Measurements from ENCODE around the gene TMEM41B. TPM values are rescaled to one million over a fixed set of nuclear protein-coding genes. Genes with fewer than 3 reads are reported as not detected.
"Not testable (repeated sequence)": the region's sequence is repeated elsewhere in the genome, so short reads cannot be mapped to it uniquely, and the experiment has no call there.

The TMEM41B gene
- total and polyA plus RNA-seq, 7 donors, result 5.7 to 62.6 (median 14.3) TPM

- DNase-seq, result no peak
- no peaks in the 10 kb centered on the region for H3K36me3 ChIP-seq (ENCODE audit: insufficient read depth in 1 of 2, low read depth in 1 of 2)
- no peak overlapping the region for H3K4me3 ChIP-seq
- peaks cover 18% of the 10 kb centered on the region for H3K4me1 ChIP-seq
- no peaks in the 10 kb centered on the region for H3K27me3 ChIP-seq (ENCODE audit: insufficient read depth in 3 of 3, low read length in 2 of 3)
- intact Hi-C loops (cut with DNase I), result loop anchor here in 1 of 2 donors (5.0 kb wide), 2 partner anchors 43 to 88 kb away; no protein-coding TSS in a partner anchor
- WGBS, 3 donors, result 46 to 73% (median 54%) methylated on average over 4 of the region's 4 CpGs
- ATAC-seq, result no peak
- H3K9me3 ChIP-seq, result no peaks in the 10 kb centered on the region
- H3K27ac ChIP-seq, result no peak overlapping the region
- peak; percentile 7 for TF ChIP-seq CTCF (IDR thresholded peaks at IDR 0.05)
These were observed 54.2 kb downstream of the TMEM41B start for GRCh38 chr11:9259981-9260837.

- not testable (repeated sequence) for H3K36me3 ChIP-seq (ENCODE audit: insufficient read depth in 1 of 2, low read depth in 1 of 2); H3K9me3 ChIP-seq; DNase-seq; H3K27ac ChIP-seq; H3K4me3 ChIP-seq; ATAC-seq; H3K27me3 ChIP-seq (ENCODE audit: insufficient read depth in 3 of 3, low read length in 2 of 3)
- H3K4me1 ChIP-seq, result peaks cover 18% of the 10 kb centered on the region
- 93 to 98% (median 93%) methylated on average over 4 of the region's 4 CpGs for whole genome bisulfite sequencing, 3 donors
- intact Hi-C loops (cut with DNase I), result loop anchor here in 1 of 2 donors (5.0 kb wide), 1 partner anchor 41 kb away; no protein-coding TSS in a partner anchor
These were observed 56.1 kb downstream of the TMEM41B start for GRCh38 chr11:9258279-9258678.

- 75 to 84% (median 76%) methylated on average over 3 of the region's 3 CpGs for WGBS, 3 donors
- no peak overlapping the region for H3K27ac ChIP-seq
- H3K4me3 ChIP-seq, result no peak overlapping the region
- DNase-seq (no peak), ATAC-seq (no peak)
- H3K27me3 ChIP-seq (ENCODE audit: insufficient read depth in 3 of 3, low read length in 2 of 3), result no peaks in the 10 kb centered on the region
- no peaks in the 10 kb centered on the region for H3K9me3 ChIP-seq
- H3K36me3 ChIP-seq (ENCODE audit: insufficient read depth in 1 of 2, low read depth in 1 of 2), result no peaks in the 10 kb centered on the region
- no peak for TF ChIP-seq CTCF (IDR thresholded peaks at IDR 0.05)
- H3K4me1 ChIP-seq, result peaks cover 11% of the 10 kb centered on the region
- intact Hi-C loops (cut with DNase I), result no loop called here
These were observed 60.0 kb downstream of the TMEM41B start for GRCh38 chr11:9254416-9254815.

- H3K4me1 ChIP-seq, result peaks cover 11% of the 10 kb centered on the region
- H3K27ac ChIP-seq, result no peak overlapping the region
- no peak for ATAC-seq
These were observed 61.3 kb downstream of the TMEM41B start for GRCh38 chr11:9253086-9253485.

More at GRCh38 chr11:9253086-9253485, 61.3 kb downstream of the TMEM41B start:
- H3K4me3 ChIP-seq, result no peak overlapping the region
- no peaks in the 10 kb centered on the region for H3K27me3 ChIP-seq (ENCODE audit: insufficient read depth in 3 of 3, low read length in 2 of 3)
- 66 to 70% (median 67%) methylated on average over 3 of the region's 3 CpGs for WGBS, 3 donors
- no peaks in the 10 kb centered on the region for H3K36me3 ChIP-seq (ENCODE audit: insufficient read depth in 1 of 2, low read depth in 1 of 2)
- TF ChIP-seq CTCF (IDR thresholded peaks at IDR 0.05), result no peak
- no peaks in the 10 kb centered on the region for H3K9me3 ChIP-seq
- no peak for DNase-seq
- intact Hi-C loops (cut with DNase I), result no loop called here

All from psoas muscle (tissue), 8 donors.